Neural crest cell (in vitro differentiated cells): ENCODE results near the gene BBS4. TPM values are rescaled to one million over a fixed set of nuclear protein-coding genes. Genes with fewer than 3 reads are reported as not detected.
"Not testable (repeated sequence)": the region's sequence is repeated elsewhere in the genome, so short reads cannot be mapped to it uniquely, and the experiment has no call there.

Experiments
- DNase-seq: peaks from one replicate; pipeline ENCODE4 v3.0.0; 2021; ENCODE audit warnings: low read depth, mixed read lengths, low spot score
- H3K27ac Mint-ChIP-seq: one replicate; pipeline ENCODE4 v1.8.0; 2021; ENCODE audit warnings: mild to moderate bottlenecking, mixed read lengths; ENCODE audit not compliant: unreplicated experiment
- H3K27me3 Mint-ChIP-seq: 2 replicates; pipeline ENCODE4 v1.8.0; 2021; ENCODE audit warnings: low read depth, mild to moderate bottlenecking, mixed read lengths
- H3K36me3 Mint-ChIP-seq: 2 replicates; pipeline ENCODE4 v1.8.0; 2021; ENCODE audit warnings: low read depth, mild to moderate bottlenecking, mixed read lengths
- H3K4me1 Mint-ChIP-seq: 2 replicates; pipeline ENCODE4 v1.8.0; 2021; ENCODE audit warnings: mixed read lengths
- H3K4me3 Mint-ChIP-seq: one replicate; pipeline ENCODE4 v1.8.0; 2021; ENCODE audit warnings: mild to moderate bottlenecking, mixed read lengths
- H3K9me3 Mint-ChIP-seq: 2 replicates; pipeline ENCODE4 v1.8.0; 2021; ENCODE audit warnings: mixed read lengths
- CTCF ChIP-seq: fragments of 200-600 bp; sonication (generic); conservative IDR thresholded peaks from 2 replicates; pipeline ENCODE4 v1.5.0; 2021; ENCODE audit warnings: antibody characterized with exemption, mild to moderate bottlenecking
- total RNA-seq: library from RNA; stranded (reverse); gene quantifications from 2 replicates; pipeline ENCODE4 v1.2.1, GENCODE V29; 2021

The BBS4 gene
- total RNA-seq, 1 donor from 2014 or later: 27.2 TPM

DNA sequence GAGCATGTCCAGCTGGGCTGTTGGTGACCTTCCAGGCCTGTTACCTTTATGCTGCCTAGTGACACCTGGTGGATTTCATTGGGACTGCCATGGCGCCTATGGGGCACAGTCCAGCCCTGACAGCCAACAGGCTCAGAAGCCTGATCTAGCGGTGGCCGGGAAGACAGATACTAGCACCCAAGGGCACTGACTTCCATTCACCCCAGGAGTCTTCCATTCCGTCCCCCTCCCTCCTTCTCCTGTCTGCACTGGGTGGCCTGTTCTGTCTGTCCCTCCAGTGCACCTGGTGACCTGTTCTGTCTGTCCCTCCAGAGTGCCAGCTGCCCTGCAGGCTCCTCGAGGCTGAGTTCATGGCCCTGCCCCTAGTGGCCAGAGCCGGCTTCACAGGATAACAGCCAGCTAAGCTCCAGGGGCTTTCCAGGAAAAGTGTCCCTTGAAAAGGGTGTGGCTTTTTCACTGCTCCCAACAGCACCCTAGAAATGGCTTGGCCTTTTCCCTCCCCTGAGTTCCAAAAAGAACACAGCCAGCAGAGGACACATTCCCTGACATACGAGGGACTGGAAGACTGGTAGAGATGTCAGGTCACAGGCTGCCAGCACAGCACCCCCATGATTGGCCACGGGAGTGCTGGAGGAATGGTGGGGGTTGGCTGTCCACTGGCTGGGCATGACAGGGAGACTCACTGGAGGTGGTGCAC, 15.2 kb upstream of the BBS4 start:
- not testable (repeated sequence) for H3K36me3 Mint-ChIP-seq, H3K27ac Mint-ChIP-seq, H3K9me3 Mint-ChIP-seq
- Mint-ChIP-seq H3K27me3 (peaks cover 26% of the 10 kb centered on the region), H3K4me1 (peaks cover 13% of the 10 kb centered on the region), H3K4me3 (peak overlapping the region; percentile 50)
- DNase-seq: peak; percentile 79
- TF ChIP-seq CTCF: peak; percentile 70

DNA sequence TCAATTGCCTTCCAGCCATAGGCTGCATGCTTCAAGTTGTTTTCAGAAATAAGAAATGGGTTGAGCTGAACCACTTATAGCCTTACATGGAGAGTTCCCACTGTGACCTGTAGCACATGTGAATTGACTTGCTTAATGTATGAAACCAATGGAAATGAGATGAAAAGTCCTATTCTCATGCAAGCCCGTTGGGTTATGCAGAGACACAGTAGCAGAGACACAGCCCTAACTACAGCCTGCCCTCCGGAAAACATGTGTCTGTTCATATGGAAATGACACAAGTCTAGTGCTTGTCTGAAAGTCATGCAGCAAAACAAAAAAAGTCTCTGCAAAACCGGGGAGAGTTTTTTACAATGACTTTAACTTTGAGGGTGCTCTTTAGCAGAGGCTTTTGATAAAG, 14.5 kb upstream of the BBS4 start:
- no peak for TF ChIP-seq CTCF
- Mint-ChIP-seq H3K4me3 (peak overlapping the region; percentile 50), H3K4me1 (peaks cover 13% of the 10 kb centered on the region), H3K27ac (no peak overlapping the region), H3K27me3 (peaks cover 31% of the 10 kb centered on the region), H3K36me3 (no peaks in the 10 kb centered on the region), H3K9me3 (no peaks in the 10 kb centered on the region)
- DNase-seq: no peak

GRCh38 chr15:72676838-72677237, 9.2 kb upstream of the BBS4 start:
- H3K27ac Mint-ChIP-seq: no peak overlapping the region
- H3K36me3 Mint-ChIP-seq: no peaks in the 10 kb centered on the region
- H3K4me3 Mint-ChIP-seq: no peak overlapping the region
- no peak for TF ChIP-seq CTCF
- no peaks in the 10 kb centered on the region for H3K9me3 Mint-ChIP-seq
- H3K4me1 Mint-ChIP-seq: peaks cover under 1% of the 10 kb centered on the region
- peaks cover 66% of the 10 kb centered on the region for H3K27me3 Mint-ChIP-seq
- no peak for DNase-seq

- TF ChIP-seq CTCF: no peak
- Mint-ChIP-seq H3K9me3 (no peaks in the 10 kb centered on the region), H3K27ac (no peak overlapping the region), H3K4me3 (peak overlapping the region; percentile 58), H3K27me3 (peaks cover 52% of the 10 kb centered on the region), H3K4me1 (peaks cover 11% of the 10 kb centered on the region), H3K36me3 (no peaks in the 10 kb centered on the region)
- no peak for DNase-seq
Measured at GRCh38 chr15:72680931-72681330, 5.1 kb upstream of the BBS4 start.

DNA sequence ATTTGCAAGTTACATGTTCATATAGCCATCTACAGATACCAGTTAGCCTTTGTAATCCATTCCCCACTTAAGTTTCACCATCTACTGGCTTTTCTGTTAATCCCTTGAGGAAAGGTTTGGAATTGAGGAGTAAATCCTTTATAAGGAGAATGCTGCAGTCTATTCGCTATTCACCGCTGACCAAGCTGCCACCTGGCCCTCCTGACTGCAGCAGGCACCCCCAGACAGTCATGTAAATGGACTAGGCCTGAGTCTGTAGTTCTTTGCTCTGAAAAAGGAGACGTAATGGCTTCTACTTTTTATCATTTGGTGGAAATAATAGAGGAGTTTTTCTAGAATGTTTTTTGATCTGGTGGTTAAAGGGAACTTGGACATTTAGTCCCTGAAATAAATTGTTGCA, 3.2 kb upstream of the BBS4 start:
- peaks cover 37% of the 10 kb centered on the region for H3K27me3 Mint-ChIP-seq
- no peaks in the 10 kb centered on the region for H3K9me3 Mint-ChIP-seq
- no peak for TF ChIP-seq CTCF
- peak overlapping the region; percentile 43 for H3K4me3 Mint-ChIP-seq
- H3K27ac Mint-ChIP-seq: no peak overlapping the region
- DNase-seq: no peak
- no peaks in the 10 kb centered on the region for H3K36me3 Mint-ChIP-seq
- H3K4me1 Mint-ChIP-seq: peaks cover 21% of the 10 kb centered on the region
